Panc1 (cell line): ENCODE data around the gene MXRA8.

ENCODE experiments used
- POLR2AphosphoS5 ChIP-seq: IDR thresholded peaks from 2 replicates; pipeline ENCODE4 v1.6.1; 2012; ENCODE audit warnings: mild to moderate bottlenecking, low read depth, low read length, moderate library complexity
- TF ChIP-seq, protein P1 (sequence below): fragments of 450-650 bp; IDR thresholded peaks from 2 replicates; pipeline ENCODE4 v1.5.1; 2017; ENCODE audit warnings: mild to moderate bottlenecking

DNA sequence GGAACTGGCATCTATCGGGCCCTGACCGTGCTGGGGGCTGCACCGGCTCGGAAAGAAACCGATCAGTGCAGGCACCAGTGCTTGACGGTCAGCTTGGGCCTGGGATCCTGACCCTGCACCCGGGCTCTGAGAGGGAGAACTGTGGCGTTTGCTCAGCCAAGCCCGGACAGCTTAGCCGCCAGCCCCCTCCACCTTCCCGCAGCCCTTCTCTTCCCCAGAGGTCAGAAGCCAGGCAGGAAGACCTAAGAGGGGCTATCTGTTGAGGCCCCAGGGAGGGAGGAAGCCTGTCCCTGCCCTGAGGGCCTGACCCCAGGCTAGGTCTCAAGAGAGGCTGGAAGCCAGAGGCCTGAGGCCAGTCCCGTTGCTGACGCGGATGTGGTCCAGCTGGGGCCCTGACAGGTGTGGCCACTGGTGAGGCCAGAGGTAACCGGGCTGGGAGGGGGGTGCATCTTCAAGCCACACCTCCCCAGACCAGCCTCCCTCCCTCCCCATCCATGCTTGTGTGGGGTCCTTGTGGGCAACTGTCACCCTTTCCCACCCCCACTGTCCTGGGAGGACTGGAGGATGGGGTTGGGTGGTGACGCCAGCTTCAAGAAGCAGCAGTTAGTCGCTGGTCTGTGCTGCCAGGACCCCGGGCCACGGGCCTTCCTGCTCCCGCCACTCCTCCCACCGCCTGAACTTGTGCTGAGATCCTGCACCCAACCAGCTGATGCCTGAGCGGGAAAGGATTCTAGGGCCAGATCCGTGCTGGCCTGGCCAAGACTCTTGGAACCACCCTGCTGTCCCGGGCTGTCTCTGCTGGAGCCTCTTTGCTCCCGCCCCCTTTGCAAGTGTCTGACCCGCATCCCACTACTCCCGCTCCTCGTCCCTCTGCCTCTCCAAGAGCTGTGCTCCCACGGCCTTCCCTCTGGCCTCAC is 6.6 kb downstream of the MXRA8 start:
- TF ChIP-seq, protein P1, sequence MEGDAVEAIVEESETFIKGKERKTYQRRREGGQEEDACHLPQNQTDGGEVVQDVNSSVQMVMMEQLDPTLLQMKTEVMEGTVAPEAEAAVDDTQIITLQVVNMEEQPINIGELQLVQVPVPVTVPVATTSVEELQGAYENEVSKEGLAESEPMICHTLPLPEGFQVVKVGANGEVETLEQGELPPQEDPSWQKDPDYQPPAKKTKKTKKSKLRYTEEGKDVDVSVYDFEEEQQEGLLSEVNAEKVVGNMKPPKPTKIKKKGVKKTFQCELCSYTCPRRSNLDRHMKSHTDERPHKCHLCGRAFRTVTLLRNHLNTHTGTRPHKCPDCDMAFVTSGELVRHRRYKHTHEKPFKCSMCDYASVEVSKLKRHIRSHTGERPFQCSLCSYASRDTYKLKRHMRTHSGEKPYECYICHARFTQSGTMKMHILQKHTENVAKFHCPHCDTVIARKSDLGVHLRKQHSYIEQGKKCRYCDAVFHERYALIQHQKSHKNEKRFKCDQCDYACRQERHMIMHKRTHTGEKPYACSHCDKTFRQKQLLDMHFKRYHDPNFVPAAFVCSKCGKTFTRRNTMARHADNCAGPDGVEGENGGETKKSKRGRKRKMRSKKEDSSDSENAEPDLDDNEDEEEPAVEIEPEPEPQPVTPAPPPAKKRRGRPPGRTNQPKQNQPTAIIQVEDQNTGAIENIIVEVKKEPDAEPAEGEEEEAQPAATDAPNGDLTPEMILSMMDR, result no peak
- peak; percentile 58; the same call in 1 of the 2 replicates for TF ChIP-seq POLR2AphosphoS5
